GM18498 (cell line): ENCODE measurements around the gene YEATS4.

Source experiments
- ATAC-seq: cut with Tn5 transposase; IDR thresholded peaks from one replicate; pipeline ENCODE4 v1.9.1; 2021; ENCODE audit warnings: mild to moderate bottlenecking, moderate library complexity; ENCODE audit not compliant: unreplicated experiment

The YEATS4 gene

DNA sequence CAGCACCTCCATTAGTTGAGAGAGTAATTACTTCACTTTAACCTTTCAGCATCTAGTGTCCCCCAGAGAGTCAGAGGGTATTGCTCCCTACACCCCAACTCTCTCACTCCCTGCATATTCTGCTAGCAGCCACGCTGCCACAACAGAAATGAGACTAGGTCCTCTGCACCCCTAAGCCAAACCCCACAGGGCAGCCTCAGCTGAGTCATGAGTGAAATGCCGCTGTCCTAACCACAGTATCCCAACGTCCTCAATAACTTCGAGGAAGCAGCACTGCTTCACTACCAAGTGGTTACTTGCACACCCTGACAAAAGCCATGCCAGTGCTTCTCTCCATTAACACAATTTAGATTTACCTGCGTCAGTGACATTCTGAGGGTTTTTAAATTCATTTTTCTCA lies 18.2 kb upstream of the YEATS4 start:
- ATAC-seq = no peak

DNA sequence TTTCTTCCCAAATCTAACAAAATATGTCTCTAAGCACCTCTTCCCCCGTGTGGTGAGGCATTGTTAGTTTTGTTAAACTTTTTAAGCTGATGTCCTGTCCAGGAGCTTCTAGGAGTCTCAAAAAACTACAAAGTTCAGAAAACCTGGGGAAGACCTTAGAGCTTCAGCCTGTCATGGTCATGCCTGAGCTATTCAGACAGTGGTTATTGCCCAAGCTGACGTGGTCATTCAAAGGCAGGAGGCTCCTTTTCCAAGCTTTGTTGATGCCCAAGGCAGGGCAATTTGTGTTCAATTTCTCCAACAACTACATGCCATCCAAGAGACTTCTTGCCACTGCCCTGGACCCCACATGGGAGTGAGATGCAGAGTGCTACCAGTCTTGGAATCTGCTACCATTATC lies 17.1 kb upstream of the YEATS4 start:
- no peak for ATAC-seq

DNA sequence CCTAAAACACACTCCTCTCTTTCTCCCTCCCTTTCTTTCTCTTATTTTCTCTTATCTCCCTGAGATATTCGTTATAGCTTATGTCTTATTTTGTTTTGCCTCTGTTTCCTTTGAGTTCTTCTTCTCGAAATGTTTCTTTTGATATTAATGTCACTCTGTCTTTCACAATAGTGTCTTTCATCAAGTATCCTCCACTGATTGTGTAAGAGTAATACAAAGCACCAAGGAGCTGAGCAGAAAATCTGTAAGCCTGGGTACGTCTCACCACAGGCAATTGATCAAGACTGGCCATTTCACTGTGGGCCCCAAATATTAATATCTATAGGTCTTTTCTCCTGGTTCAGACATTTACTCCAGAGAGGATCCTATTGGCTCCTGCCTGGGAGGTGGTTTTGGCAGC lies 16.2 kb upstream of the YEATS4 start:
- no peak for ATAC-seq

DNA sequence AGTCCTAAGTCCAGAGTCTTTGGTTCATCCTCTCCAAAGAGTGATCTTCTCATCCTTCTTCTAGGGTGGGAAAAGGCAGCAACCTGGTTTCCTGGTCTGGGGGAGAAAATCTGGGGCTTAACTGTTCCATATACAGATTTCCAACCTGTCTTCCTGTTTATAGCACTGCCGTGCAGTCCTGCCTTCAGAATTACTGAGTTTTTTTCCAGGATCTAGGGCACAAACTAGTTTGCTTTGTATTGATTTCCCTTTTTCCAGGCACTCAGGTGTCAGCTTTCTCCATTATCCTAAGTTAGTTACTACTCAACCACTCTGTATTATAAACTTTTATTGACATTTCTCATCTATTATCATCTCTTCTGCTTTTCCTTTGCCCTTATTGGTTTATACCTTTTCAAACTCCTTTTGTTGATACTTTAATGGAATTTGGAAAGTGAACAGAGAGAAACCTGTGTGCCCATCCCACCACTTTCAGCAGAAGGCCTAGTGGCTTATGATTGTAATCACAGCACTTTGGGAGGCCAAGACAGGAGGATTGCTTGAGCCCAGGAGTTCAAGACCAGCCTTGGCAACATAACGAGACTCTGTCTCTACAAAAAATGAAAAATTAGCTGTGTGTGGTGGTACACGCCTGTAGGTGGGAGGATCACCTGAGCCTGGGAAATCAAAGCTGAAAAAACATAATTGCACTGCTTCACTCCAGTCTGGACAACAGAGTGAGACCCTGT lies 15.5 kb upstream of the YEATS4 start:
- no peak for ATAC-seq

DNA sequence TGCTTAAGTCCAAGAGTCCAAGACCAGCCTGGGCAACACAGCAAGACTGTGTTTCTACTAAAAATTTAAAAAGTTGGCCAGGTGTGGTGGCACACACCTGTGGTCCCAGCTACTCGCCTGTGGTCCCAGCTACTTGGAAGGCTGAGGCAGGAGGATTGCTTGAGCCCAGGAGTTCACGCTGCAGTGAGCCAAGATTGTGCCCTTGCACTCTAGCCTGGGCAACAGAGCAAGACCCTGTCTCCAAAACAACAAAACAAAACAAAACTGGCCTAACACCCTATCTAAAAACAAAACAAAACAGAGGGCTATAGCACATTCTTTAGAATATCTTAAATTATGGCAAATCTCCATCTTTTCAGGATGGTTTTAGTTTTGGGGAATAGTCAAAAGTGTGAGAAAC lies 14.5 kb upstream of the YEATS4 start:
- ATAC-seq = no peak

DNA sequence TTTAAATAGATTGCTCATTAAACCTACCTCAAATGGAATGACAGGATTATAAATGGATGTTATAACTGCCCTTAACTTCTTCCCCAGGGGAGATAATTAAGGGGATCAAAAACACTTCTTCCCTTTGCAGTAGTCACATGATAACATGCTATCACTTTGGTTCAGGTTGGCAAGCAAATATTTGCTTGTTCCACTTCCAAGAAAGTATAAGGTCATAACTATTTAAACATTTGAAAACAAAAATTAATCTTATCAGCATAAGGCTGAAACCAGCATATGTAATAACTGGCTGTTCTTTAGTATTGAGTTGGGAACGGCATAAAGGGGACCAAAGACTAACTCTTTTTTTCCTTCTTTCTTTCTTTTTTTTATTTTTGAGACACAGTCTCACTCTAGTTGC lies 13.8 kb upstream of the YEATS4 start:
- ATAC-seq = no peak

DNA sequence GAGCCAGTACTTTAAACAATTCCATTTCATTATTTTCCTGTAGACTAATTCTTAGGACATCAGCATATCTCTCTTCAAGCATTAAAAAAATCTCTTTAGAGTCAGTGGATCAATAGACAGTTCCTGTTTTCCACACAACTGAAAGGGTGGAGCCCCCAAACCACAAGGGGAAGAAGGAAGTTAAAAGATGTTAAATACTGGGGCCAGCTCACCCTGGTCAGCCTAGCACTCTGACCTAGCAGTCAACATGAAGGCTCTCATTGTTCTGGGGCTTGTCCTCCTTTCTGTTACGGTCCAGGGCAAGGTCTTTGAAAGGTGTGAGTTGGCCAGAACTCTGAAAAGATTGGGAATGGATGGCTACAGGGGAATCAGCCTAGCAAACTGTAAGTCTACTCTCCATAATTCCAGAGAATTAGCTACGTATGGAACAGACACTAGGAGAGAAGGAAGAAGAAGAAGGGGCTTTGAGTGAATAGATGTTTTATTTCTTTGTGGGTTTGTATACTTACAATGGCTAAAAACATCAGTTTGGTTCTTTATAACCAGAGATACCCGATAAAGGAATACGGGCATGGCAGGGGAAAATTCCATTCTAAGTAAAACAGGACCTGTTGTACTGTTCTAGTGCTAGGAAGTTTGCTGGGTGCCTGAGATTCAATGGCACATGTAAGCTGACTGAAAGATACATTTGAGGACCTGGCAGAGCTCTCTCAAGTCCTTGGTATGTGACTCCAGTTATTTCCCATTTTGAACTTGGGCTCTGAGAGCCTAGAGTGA lies 11.2 kb upstream of the YEATS4 start, which contains the start of gene LYZ:
Gene LYZ, plus strand, starts transcription at position 220 of the 777 bp plus-strand sequence. Its CDS starts 28 bp downstream, at position 248.
- ATAC-seq = no peak

DNA sequence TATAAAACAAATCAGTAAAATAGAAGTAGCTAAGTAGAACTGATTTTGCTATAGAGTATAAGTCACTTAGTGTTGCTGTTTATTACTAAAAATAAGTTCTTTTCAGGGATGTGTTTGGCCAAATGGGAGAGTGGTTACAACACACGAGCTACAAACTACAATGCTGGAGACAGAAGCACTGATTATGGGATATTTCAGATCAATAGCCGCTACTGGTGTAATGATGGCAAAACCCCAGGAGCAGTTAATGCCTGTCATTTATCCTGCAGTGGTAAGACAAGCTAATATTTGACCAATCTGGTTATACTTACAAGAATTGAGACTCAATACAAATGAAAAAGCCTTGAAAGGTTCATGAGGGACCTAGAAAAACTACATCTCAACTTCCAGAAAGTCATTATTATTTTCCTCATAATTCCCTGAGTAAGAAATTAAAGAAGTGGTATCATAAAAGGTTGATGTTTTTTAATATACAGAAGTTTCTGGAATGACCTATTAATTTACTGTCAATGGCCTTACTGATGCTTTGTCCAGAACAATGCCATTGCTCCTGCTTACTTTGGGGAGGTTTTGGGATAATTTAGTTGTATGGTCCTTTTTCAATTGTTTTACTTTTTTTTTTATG lies 9.4 kb upstream of the YEATS4 start:
- no peak for ATAC-seq

DNA sequence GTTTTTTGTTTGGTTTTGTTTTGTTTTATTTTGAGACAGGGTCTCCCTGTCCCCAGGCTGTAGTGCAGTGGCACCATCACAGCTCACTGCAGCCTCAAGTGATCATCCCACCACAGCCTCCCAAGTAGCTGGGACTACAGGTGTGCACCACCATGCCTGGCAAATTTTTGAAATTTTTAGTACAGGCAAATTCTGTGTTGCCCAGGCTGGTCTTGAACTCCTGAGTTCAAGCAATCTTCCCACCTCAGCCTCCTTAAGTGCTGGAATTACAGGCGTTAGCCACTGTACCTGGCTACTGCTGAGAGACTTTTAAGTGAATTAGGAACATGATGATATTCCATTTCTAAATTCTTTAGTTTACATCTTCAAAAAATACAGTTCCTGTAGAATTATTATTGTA lies 8.8 kb upstream of the YEATS4 start:
- no peak for ATAC-seq

DNA sequence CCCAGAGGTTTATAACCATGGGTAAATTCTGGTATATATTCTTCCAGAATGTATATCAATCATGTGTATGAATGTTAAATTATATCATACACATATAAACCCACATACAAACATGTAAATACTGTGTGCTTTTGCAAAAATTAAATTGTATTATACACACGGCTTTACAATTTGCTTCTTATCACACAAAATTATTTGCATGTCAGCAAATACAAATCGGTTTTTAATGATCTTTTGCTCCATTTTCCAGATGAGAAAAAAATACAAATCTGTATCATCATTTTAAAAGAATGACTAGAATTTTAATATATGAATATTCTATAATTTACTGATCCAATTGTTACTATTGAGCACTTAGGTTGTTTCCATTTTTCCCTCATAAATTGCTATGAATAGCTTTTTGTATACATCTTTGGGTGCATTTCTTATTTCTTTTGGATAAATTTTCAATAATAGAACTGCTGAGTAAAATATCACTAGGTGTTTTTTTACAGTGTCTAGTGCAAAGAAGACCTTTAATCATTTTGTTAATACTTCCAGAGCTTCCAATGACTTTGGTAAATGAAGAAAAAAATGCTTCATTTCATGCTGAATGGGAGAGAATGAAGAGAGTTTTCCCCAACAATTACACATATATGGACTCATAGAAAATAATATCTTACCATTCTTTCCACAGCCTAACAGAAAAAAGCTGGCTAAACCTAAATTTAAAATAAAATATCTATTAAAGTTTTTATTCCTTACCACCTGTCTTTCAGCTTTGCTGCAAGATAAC lies 7.9 kb upstream of the YEATS4 start:
- no peak for ATAC-seq

DNA sequence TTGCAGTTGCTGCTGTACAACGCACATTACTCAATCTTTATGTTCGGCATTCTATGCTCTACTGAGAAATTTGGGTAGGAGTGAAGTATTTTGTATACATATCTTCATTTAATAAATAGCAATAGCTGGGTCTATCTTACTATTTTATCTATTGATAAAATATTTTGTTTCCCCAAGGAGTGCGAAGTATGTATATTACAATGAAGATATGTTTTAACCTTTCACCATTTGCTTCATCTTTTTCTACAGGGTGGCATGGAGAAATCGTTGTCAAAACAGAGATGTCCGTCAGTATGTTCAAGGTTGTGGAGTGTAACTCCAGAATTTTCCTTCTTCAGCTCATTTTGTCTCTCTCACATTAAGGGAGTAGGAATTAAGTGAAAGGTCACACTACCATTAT lies 6.6 kb upstream of the YEATS4 start:
- ATAC-seq = no peak

DNA sequence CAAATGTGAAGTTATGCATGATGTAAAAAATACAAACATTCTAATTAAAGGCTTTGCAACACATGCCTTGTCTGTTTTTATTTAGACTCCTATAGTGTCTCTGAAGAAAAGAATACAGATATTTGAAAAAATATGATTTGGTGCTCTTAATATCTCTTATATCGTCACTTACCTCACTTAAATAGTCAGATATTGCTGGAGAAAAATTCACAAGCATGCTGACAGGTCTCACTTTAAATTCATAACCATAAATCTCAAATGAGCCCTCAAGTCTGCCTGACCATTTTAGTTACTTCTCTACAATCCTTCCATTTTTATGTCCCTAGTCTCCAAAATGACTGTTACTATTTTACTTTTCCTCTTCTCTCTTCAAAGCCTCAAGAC lies 5.4 kb upstream of the YEATS4 start:
- ATAC-seq = no peak

DNA sequence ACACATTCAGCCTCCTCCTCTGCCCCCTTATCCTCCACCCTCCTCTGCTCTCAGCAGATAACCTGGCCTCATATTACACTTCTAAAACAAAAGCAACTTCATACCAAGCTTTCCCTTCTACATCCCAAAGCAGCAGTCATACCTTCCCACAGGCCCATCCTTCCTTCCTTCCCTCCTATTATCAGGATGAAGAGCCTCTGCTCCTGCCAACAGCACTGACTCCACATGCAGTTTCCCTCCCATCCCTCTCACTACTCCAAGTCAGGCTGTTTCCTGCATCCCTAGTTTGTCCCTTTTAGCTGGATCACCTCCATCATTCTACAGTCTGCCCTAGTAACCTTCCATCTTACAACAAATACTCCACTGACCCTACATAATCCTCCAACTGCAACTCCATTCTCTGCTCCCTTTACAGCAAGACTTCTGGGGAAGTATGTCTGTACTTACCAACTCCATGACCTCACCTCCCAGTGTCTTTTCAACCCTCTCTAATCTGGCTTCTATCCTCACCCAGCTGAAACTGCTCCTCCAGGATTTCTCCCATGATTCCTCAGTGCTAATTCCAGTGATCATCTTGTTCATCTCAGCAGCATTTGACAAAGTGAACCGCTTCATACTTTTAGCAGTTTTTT lies 4.9 kb upstream of the YEATS4 start:
- no peak for ATAC-seq

DNA sequence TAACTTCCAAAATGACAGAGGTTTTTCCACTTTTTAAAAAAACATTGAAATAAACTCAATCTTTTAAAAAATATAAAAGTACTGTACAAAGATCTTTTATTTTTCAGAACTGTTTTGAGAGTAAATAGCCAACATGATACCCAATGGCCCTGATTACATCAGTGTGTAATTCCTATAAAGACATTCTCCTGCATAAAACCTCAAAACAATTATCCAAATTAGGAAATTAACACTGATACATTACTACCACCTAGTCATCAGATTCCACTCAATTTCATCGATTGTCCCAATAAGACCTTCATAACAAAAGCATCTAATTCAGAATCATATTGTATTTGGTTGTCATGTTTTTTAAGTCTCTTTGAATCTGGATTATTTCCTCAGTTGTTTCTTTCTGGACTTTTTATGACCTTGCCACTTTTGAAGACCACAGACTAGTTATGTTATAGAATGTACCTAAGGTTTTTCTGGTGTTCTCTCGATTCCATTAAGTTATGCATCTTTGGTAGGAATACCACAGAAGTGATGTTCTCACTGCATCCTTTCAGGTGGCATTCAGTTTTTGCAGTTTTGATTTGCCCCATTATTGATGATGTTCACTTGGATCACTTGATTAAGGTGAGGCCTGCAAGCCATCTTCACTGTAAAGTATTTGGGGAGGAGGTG lies 4.0 kb upstream of the YEATS4 start:
- no peak for ATAC-seq

DNA sequence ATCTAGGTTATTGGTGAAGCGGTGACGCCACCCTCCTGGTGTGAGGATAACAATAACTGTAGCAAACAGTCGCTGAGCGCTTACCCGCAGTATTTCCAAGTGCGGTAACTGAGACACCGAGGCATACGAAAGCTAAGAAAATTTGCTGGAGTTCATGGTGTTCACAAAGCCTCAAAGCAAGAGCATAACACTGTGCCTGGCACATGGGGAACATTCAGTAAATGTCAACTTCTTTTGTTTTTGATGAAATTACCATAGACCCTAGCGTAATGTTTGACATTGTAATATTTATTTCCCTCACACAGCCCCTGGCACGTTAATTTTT lies 767 bp downstream of the YEATS4 start:
- no peak for ATAC-seq

DNA sequence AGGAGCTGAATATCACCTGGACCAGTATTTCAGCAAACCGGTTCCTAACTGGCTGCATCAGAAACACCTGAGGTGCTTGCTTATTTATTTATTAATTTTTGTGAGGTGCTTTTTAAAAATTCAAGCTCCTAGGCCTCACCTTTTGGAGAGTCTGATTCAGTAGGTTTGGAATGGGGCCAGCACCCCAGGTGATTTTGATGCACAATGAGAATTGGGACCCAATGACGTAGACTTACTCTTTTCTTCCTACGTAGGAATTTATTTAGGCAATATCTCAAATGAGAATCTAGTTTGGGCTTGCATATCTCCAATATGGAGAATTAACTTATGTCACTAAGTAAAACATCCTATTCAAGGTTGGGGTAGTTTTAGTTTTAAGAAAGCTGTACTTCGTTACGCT lies 7.3 kb downstream of the YEATS4 start:
- ATAC-seq = no peak

DNA sequence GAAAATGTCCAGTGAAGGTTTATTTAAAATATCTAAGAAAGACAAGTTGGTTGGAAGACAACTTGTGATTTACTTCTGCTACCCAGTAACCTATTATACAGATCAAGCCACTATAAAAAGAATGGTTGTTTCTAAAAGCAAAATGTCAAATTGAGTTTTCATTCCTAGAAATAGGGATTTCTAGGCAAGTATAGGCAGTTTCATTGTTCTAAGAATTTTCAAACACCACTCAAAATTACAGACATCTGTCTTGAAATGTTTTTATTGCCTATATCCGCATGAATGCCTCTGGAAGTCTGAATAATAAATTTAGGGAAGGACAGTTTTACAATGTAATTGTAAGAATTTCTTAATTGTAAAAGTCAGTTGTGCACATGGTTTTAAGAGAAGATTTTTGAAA lies 8.6 kb downstream of the YEATS4 start:
- ATAC-seq = no peak

DNA sequence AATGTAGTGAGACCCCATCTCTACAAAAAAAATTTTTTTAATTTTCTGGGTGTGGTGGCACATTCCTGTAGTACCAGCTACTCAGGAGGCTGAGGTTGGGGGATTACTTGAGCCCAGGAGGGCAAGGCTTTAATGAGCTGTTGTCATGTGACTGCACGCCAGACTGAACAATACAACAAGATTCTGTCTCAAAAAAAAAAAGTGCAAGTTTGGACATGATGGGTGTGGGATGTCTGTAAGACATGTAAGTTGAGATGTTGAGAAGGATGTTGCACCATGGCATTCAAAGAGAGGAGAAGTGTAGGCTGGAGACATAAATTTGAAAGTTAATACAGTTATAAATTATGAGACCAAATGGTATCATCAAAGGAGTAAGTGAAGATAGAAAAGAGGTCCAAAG lies 23.5 kb downstream of the YEATS4 start:
- no peak for ATAC-seq

DNA sequence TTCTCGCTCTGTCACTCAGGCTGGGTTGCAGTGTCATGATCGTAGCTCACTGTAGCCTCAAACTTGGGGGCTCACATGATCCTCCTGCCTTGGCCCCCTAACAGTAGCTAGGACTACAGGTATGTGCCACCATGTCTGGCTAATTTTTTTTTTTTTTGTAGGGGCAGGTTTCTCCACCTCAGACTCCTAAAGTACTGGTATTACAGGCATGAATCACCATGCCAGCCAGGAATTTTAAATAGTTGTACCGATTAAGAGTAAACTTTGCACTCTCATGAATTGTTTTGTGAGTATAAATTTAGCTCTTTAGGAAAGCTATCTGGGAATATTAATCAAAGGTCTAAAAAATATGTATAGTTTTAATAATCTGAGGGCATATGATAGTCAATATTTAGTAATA lies 25.5 kb downstream of the YEATS4 start:
- no peak for ATAC-seq

DNA sequence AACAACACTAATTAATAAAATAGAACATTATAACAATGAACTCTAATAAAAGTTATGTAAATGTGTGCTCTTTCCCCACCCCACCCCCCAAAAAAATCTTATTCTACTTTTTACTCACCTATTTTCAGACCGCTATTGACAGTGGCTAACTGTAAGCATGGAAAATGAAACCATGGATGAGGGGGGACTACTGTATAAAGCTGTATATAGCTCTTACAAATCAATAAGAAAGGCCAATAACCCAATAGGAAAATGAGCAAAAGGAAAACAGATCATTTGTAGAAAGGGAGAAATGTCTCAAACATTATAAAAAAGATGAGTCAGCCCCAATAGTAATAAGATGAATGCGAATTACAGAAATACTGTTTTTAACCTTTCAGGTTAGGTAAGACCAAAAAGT lies 27.4 kb downstream of the YEATS4 start:
- ATAC-seq = no peak
